GM23248 (cell line): ENCODE results near the gene TGFB1.

Source experiments
- EZH2 ChIP-seq: fragments of 200-600 bp; sonication (generic); IDR thresholded peaks from 2 replicates; pipeline ENCODE4 v1.6.1; 2018; ENCODE audit warnings: antibody characterized with exemption, mild to moderate bottlenecking; ENCODE audit not compliant: insufficient read depth, poor library complexity, severe bottlenecking
- EZH2phosphoT487 ChIP-seq: fragments of 200-600 bp; sonication (generic); IDR thresholded peaks from 2 replicates; pipeline ENCODE4 v1.6.1; 2018; ENCODE audit warnings: antibody characterized with exemption, moderate library complexity, mild to moderate bottlenecking, low read depth; ENCODE audit not compliant: insufficient read depth

DNA sequence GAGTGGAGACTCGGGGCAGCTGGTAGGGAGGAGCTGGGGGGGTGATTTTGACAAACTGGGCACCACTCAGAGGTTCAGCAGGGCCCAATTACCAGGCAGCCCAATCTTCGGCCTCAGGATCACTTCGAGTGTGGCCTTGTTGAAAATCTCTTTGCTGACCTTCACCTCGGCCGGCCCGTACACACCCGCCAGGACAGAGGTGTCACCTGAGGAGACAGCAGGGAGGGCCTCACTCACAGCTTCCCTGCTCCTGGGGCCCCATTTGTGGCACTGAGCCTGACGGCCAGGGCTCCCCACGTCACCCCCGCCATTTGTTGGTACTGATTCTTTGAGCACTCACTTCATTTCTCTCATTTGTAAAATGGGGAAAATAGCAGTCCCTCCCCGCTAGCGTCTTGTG lies 39.1 kb upstream of the TGFB1 start:
- TF ChIP-seq EZH2 (no peak), EZH2phosphoT487 (no peak)
